Stimulated activated CD8-positive, alpha-beta memory T cell treated with anti-CD3 and anti-CD28 coated beads, Interleukin-2, amount 100 ng/mL, for 48 hours (primary cell): ENCODE data around the gene STX19.

Source experiments
- DNase-seq, 2 donors: peaks; one replicate each; pipeline ENCODE4 v3.0.0-alpha.2; 2020; ENCODE audit warnings: low read depth in 2 of 2

STX19 gene

GRCh38 chr3:94036909-94037507 lies 8.6 kb upstream of the STX19 start:
- DNase-seq = no peak

- no peak for DNase-seq
Measured at GRCh38 chr3:94026623-94027022, 1.8 kb downstream of the STX19 start.

- DNase-seq = no peak
Measured at GRCh38 chr3:94024385-94024784, 4.0 kb downstream of the STX19 start.

- no peak for DNase-seq
Measured at GRCh38 chr3:94020293-94020692, 8.1 kb downstream of the STX19 start.

GRCh38 chr3:94019659-94020058 lies 8.7 kb downstream of the STX19 start:
- DNase-seq = no peak

- no peak for DNase-seq
Measured at GRCh38 chr3:94015025-94015424, 13.4 kb downstream of the STX19 start.

- DNase-seq = no peak
Measured at GRCh38 chr3:94012185-94012584, 16.2 kb downstream of the STX19 start.

- DNase-seq = no peak
Measured at GRCh38 chr3:94011233-94011711, 17.1 kb downstream of the STX19 start.

- no peak for DNase-seq
Measured at GRCh38 chr3:94009608-94010007, 18.8 kb downstream of the STX19 start.

GRCh38 chr3:94008253-94008652 lies 20.1 kb downstream of the STX19 start:
- DNase-seq = no peak

- DNase-seq = no peak
Measured at GRCh38 chr3:94004301-94004910, 24.0 kb downstream of the STX19 start.

- no peak for DNase-seq
Measured at GRCh38 chr3:94001827-94002495, 26.4 kb downstream of the STX19 start.

GRCh38 chr3:94001191-94001590 lies 27.2 kb downstream of the STX19 start:
- no peak for DNase-seq

GRCh38 chr3:93994056-93994455 lies 34.3 kb downstream of the STX19 start:
- no peak for DNase-seq

GRCh38 chr3:93992207-93992606 lies 36.2 kb downstream of the STX19 start:
- DNase-seq = no peak

- no peak for DNase-seq
Measured at GRCh38 chr3:93991631-93992030, 36.8 kb downstream of the STX19 start.

- DNase-seq = no peak
Measured at GRCh38 chr3:93989241-93989640, 39.2 kb downstream of the STX19 start.

- no peak for DNase-seq
Measured at GRCh38 chr3:93988764-93989163, 39.6 kb downstream of the STX19 start.

GRCh38 chr3:93988283-93988682 lies 40.1 kb downstream of the STX19 start:
- no peak for DNase-seq

- no peak for DNase-seq
Measured at GRCh38 chr3:93984618-93985017, 43.8 kb downstream of the STX19 start.

- DNase-seq = no peak
Measured at GRCh38 chr3:93983408-93983807, 45.0 kb downstream of the STX19 start.

GRCh38 chr3:93981649-93982048 lies 46.7 kb downstream of the STX19 start:
- no peak for DNase-seq
